Measurements from ENCODE around the gene DSP.

DSP gene

DNA sequence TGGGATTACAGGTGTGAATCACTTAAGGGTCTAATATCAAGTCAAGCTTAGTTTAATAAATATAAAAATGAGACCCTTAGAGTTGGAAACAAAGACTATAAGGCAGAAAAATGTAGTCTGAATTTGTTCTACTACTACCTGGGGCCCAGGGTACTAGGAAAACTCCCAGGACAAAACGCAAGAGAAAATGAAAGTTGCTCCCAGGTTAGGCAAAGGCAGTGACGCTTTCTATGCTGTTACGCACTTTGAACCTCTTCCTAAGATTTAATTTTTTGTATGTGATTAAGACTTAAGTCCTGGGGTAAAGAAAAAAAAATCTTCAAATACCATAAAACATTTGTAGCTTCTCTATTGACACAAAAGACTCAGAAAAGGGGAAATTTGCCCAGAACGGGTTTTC lies 17.3 kb downstream of the DSP start:
- TF ChIP-seq EZH2 (IDR thresholded peaks at IDR 0.05; ENCODE audit: borderline replicate concordance, low read length) = no peak
- TF ChIP-seq, protein P1, sequence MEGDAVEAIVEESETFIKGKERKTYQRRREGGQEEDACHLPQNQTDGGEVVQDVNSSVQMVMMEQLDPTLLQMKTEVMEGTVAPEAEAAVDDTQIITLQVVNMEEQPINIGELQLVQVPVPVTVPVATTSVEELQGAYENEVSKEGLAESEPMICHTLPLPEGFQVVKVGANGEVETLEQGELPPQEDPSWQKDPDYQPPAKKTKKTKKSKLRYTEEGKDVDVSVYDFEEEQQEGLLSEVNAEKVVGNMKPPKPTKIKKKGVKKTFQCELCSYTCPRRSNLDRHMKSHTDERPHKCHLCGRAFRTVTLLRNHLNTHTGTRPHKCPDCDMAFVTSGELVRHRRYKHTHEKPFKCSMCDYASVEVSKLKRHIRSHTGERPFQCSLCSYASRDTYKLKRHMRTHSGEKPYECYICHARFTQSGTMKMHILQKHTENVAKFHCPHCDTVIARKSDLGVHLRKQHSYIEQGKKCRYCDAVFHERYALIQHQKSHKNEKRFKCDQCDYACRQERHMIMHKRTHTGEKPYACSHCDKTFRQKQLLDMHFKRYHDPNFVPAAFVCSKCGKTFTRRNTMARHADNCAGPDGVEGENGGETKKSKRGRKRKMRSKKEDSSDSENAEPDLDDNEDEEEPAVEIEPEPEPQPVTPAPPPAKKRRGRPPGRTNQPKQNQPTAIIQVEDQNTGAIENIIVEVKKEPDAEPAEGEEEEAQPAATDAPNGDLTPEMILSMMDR (IDR thresholded peaks at IDR 0.05; ENCODE audit: low read length) = no peak
- Histone ChIP-seq H3K36me3 (ENCODE audit: insufficient read depth, low read length) (no peaks in the 10 kb centered on the region), H3K27ac (ENCODE audit: low read depth, low read length, poor library complexity, severe bottlenecking) (no peak overlapping the region), H3K9me3 (ENCODE audit: low read length) (no peaks in the 10 kb centered on the region), H3K4me1 (ENCODE audit: insufficient read depth, low read length, severe bottlenecking) (no peaks in the 10 kb centered on the region), H3K79me2 (ENCODE audit: insufficient read depth, low read length) (no peaks in the 10 kb centered on the region), H3F3A (ENCODE audit: insufficient read depth, low read length) (no peaks in the 10 kb centered on the region), H3K4me2 (ENCODE audit: low read length) (no peak overlapping the region), H2AFZ (ENCODE audit: low read length) (no peak overlapping the region), H3K27me3 (ENCODE audit: insufficient read depth, low read length) (no peaks in the 10 kb centered on the region), H3K9me2 (ENCODE audit: low read depth, low read length) (no peaks in the 10 kb centered on the region), H4K20me1 (ENCODE audit: insufficient read depth, low read length) (no peaks in the 10 kb centered on the region), H3K4me3 (ENCODE audit: low read depth, low read length, poor library complexity, severe bottlenecking) (no peak overlapping the region), H3K9ac (ENCODE audit: low read length) (no peak overlapping the region)

DNA sequence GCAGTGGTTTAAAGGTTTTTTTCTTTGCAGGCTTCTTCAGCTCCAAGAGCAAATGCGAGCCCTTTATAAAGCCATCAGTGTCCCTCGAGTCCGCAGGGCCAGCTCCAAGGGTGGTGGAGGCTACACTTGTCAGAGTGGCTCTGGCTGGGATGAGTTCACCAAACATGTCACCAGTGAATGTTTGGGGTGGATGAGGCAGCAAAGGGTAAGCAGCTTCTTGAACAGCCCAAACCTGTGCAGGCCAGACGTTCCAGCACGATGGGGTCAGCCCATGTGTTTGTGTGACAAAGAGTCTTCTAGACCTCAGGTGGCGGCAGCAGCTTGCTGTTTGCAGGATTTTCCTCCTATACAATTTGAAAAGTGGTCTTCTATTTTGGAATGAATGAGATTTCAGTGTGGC lies 17.7 kb downstream of the DSP start:
- no peak overlapping the region for H3K9ac ChIP-seq (ENCODE audit: low read length)
- no peaks in the 10 kb centered on the region for H4K20me1 ChIP-seq (ENCODE audit: insufficient read depth, low read length)
- TF ChIP-seq, protein P1 (IDR thresholded peaks at IDR 0.05; ENCODE audit: low read length) = no peak
- TF ChIP-seq EZH2 (IDR thresholded peaks at IDR 0.05; ENCODE audit: borderline replicate concordance, low read length) = no peak
- H2AFZ ChIP-seq (ENCODE audit: low read length) = no peak overlapping the region
- H3K4me2 ChIP-seq (ENCODE audit: low read length) = no peak overlapping the region
- H3K27me3 ChIP-seq (ENCODE audit: insufficient read depth, low read length) = no peaks in the 10 kb centered on the region
- no peak overlapping the region for H3K27ac ChIP-seq (ENCODE audit: low read depth, low read length, poor library complexity, severe bottlenecking)
- H3K36me3 ChIP-seq (ENCODE audit: insufficient read depth, low read length) = no peaks in the 10 kb centered on the region
- H3K4me3 ChIP-seq (ENCODE audit: low read depth, low read length, poor library complexity, severe bottlenecking) = no peak overlapping the region
- H3K4me1 ChIP-seq (ENCODE audit: insufficient read depth, low read length, severe bottlenecking) = no peaks in the 10 kb centered on the region
- no peaks in the 10 kb centered on the region for H3F3A ChIP-seq (ENCODE audit: insufficient read depth, low read length)
- H3K9me3 ChIP-seq (ENCODE audit: low read length) = no peaks in the 10 kb centered on the region
- H3K9me2 ChIP-seq (ENCODE audit: low read depth, low read length) = no peaks in the 10 kb centered on the region
- no peaks in the 10 kb centered on the region for H3K79me2 ChIP-seq (ENCODE audit: insufficient read depth, low read length)

DNA sequence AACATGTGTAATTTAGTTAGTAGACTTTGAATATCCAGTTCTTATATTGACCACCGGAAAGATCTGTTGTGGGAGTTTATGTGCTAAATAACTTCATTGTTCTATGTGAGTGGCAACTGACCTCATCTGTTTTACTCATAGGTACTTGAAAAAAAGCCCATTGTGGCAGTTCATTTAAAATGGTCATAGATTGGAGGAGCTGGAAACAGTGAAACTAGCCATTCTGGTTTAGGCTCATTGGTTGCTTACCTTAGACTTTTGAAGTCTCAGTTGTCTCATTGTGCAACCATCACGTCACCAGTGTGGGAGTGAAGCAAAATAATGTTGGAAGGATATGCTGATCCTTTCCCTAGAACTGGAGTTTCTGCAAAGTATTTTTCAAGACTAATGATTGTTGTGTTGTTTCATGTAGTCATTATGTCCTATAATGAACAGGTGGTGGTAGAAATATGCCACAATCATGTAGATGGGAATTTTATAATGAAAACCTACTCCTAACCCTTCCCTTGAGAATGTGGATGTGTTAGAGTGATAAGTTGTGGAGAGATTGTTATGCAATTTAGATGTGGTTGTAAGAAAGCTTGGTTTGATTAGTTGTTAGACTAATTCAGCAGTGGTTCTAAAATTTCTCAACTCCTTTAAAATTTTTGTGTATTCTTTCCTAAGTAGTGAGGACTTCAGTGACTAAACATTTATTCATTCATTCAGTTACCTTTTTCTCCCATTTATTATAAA lies 18.3 kb downstream of the DSP start:
- Histone ChIP-seq H3K36me3 (ENCODE audit: insufficient read depth, low read length) (no peaks in the 10 kb centered on the region), H3K9me2 (ENCODE audit: low read depth, low read length) (no peaks in the 10 kb centered on the region), H3K79me2 (ENCODE audit: insufficient read depth, low read length) (no peaks in the 10 kb centered on the region), H3K27ac (ENCODE audit: low read depth, low read length, poor library complexity, severe bottlenecking) (no peak overlapping the region), H2AFZ (ENCODE audit: low read length) (no peak overlapping the region), H3F3A (ENCODE audit: insufficient read depth, low read length) (no peaks in the 10 kb centered on the region), H3K4me2 (ENCODE audit: low read length) (no peak overlapping the region), H4K20me1 (ENCODE audit: insufficient read depth, low read length) (no peaks in the 10 kb centered on the region), H3K9ac (ENCODE audit: low read length) (no peak overlapping the region), H3K27me3 (ENCODE audit: insufficient read depth, low read length) (no peaks in the 10 kb centered on the region), H3K4me3 (ENCODE audit: low read depth, low read length, poor library complexity, severe bottlenecking) (no peak overlapping the region), H3K4me1 (ENCODE audit: insufficient read depth, low read length, severe bottlenecking) (no peaks in the 10 kb centered on the region), H3K9me3 (ENCODE audit: low read length) (no peaks in the 10 kb centered on the region)
- TF ChIP-seq EZH2 (IDR thresholded peaks at IDR 0.05; ENCODE audit: borderline replicate concordance, low read length) = no peak
- TF ChIP-seq, protein P1 (IDR thresholded peaks at IDR 0.05; ENCODE audit: low read length) = no peak
